Peyer's patch (tissue), 4 donors: ENCODE measurements around the gene LYRM1. TPM values are rescaled to one million over a fixed set of nuclear protein-coding genes. Genes with fewer than 3 reads are reported as not detected.

ENCODE experiments used
- DNase-seq, 3 donors: peaks; one replicate each; pipeline ENCODE4 v3.0.0-alpha.2; 2017 to 2019
- H3K27ac ChIP-seq, 4 donors: fragments of 200-600 bp; sonication (generic); one replicate each; pipeline ENCODE4 v1.5.1; 2016 to 2019
- H3K27me3 ChIP-seq, 2 donors: fragments of 200-600 bp; sonication (generic); one replicate each; pipeline ENCODE4 v1.5.1; 2019
- H3K36me3 ChIP-seq, 3 donors: fragments of 200-600 bp; sonication (generic); one replicate each; pipeline ENCODE4 v1.5.1; 2016 to 2019
- H3K4me1 ChIP-seq, 4 donors: fragments of 200-600 bp; sonication (generic); one replicate each; pipeline ENCODE4 v1.5.1; 2016 to 2019
- H3K4me3 ChIP-seq, 4 donors: fragments of 200-600 bp; sonication (generic); 1 replicate in 3 of 4; 2 replicates in 1 of 4; pipeline ENCODE4 v1.5.1; 2016 to 2019; ENCODE audit warnings: mild to moderate bottlenecking in 1 of 4
- H3K9me3 ChIP-seq, 4 donors: fragments of 200-600 bp; sonication (generic); one replicate each; pipeline ENCODE4 v1.5.1; 2016 to 2019; ENCODE audit warnings: mild to moderate bottlenecking in 1 of 4
- POLR2A ChIP-seq, 2 donors: fragments of 450-650 bp; IDR thresholded peaks; one replicate each; pipeline ENCODE4 v1.5.1; 2017; ENCODE audit warnings: antibody characterized with exemption in 2 of 2, mild to moderate bottlenecking in 2 of 2, moderate library complexity in 2 of 2
- total RNA-seq, 4 donors: library from RNA; depleted of rRNA; stranded (reverse); fragments of >200 nt; gene quantifications; one replicate each; pipeline ENCODE4 v1.1.0, GENCODE V29; 2016
- TF ChIP-seq, protein P1 (sequence below), 6 experiments: fragments of 450-650 bp in 4 of 6; fragments of 200-600 bp in 2 of 6; sonication (generic) in 1 of 6; IDR thresholded peaks; one replicate each; pipeline ENCODE4 v1.5.1; 2017 to 2019; ENCODE audit warnings: antibody characterized with exemption in 6 of 6, mild to moderate bottlenecking in 3 of 6, moderate library complexity in 1 of 6

Gene LYRM1
- total RNA-seq, 4 donors from 2014 or later: 8.8 to 53.6 (median 13.2) TPM

DNA sequence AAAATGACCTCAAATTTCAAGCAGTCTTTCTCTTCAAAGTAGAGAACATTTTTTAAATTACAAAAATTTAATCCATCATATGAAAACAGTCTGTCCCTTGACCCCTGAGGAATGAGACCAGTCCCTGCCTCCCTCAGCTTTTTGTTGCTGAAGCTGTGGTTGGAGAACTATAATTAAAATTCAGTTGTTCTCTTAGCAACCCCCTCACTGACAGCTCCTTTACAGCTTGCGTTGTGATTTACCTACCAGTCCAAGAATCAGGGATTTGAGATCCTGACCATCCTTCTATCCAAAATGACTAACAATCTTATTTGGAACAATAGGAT, 29.8 kb downstream of the LYRM1 start:
- no peaks in the 10 kb centered on the region for H3K9me3 ChIP-seq
- no peaks in the 10 kb centered on the region for H3K27me3 ChIP-seq
- no peak overlapping the region for H3K27ac ChIP-seq
- no peaks in the 10 kb centered on the region for H3K36me3 ChIP-seq
- no peak overlapping the region for H3K4me3 ChIP-seq
- DNase-seq: no peak
- no peaks in the 10 kb centered on the region for H3K4me1 ChIP-seq
- TF ChIP-seq, protein P1, sequence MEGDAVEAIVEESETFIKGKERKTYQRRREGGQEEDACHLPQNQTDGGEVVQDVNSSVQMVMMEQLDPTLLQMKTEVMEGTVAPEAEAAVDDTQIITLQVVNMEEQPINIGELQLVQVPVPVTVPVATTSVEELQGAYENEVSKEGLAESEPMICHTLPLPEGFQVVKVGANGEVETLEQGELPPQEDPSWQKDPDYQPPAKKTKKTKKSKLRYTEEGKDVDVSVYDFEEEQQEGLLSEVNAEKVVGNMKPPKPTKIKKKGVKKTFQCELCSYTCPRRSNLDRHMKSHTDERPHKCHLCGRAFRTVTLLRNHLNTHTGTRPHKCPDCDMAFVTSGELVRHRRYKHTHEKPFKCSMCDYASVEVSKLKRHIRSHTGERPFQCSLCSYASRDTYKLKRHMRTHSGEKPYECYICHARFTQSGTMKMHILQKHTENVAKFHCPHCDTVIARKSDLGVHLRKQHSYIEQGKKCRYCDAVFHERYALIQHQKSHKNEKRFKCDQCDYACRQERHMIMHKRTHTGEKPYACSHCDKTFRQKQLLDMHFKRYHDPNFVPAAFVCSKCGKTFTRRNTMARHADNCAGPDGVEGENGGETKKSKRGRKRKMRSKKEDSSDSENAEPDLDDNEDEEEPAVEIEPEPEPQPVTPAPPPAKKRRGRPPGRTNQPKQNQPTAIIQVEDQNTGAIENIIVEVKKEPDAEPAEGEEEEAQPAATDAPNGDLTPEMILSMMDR (IDR thresholded peaks at IDR 0.05): no peak
- TF ChIP-seq POLR2A (IDR thresholded peaks at IDR 0.05): no peak

DNA sequence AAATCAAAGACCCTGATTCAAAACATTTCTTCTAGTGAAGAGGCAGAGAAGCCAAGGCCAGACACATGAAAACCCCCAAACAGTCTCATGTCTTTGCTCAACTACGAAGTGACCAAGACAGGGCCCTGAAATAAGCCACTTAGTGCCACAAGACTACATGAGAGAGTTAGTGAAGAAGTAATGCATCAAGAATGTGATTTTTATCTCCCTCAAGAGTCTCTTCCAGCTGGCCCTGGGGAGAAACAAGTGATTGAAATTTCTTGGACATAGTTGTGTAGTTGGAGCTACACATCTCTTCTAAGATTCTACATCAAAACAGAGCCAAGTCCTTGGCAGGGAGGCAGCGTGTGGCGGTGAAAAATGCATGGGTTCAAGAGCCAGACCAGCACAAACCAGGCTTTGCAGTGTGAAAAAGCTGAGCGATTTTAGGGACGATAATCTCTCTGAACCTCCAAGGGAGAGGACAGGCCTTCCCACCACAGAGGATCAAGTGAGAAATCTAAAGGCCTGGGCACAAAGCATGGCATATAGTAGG, 30.6 kb downstream of the LYRM1 start:
- H3K27me3 ChIP-seq: no peaks in the 10 kb centered on the region
- H3K4me1 ChIP-seq: no peaks in the 10 kb centered on the region
- no peaks in the 10 kb centered on the region for H3K9me3 ChIP-seq
- TF ChIP-seq, protein P1 (IDR thresholded peaks at IDR 0.05): no peak
- no peak for TF ChIP-seq POLR2A (IDR thresholded peaks at IDR 0.05)
- DNase-seq: no peak
- no peak overlapping the region for H3K4me3 ChIP-seq
- no peaks in the 10 kb centered on the region for H3K36me3 ChIP-seq
- no peak overlapping the region for H3K27ac ChIP-seq

DNA sequence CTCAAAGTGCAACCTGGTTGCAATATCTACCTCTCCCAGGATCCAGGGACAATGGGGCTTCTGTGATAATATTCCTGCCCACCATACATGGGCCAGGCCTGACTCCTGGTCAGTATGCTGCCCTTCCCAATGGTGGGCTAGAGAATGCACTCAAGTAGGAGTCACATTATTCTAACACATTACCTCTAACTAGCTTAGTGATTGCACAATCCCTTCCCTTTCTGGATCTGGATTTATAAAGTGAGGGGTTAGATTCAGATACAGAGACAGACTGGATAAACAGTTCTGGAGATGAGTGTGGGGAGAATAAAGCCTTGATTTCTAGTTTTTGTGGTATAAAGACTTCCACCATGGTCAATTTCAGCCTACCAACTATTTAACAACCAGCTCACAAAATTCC, 33.0 kb downstream of the LYRM1 start:
- no peaks in the 10 kb centered on the region for H3K4me1 ChIP-seq
- H3K27me3 ChIP-seq: no peaks in the 10 kb centered on the region
- no peaks in the 10 kb centered on the region for H3K9me3 ChIP-seq

DNA sequence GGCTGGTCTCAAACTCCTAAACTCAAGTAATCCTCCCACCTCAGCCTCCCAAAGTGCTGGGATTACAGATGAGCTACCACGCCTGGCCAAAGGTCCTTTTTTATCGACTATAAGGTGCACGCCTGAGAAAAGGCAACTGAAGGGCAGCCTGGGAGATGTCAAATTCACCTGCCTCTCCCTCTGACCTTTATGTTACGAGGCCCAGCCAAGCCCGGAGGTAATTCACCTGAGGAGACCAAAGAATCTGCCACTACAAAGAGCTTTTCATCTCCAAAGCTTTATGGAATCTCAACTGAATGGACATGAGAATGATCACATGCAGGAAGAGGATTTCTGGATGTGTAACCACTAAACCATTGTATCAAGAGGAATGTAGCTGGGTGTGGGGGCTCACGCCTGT, 37.2 kb downstream of the LYRM1 start:
- Histone ChIP-seq H3K27ac (no peak overlapping the region), H3K27me3 (no peaks in the 10 kb centered on the region), H3K9me3 (no peaks in the 10 kb centered on the region), H3K4me1 (no peaks in the 10 kb centered on the region), H3K36me3 (no peaks in the 10 kb centered on the region), H3K4me3 (no peak overlapping the region)
- peak in 1 of 3 donors; percentile 50 for DNase-seq
- no peak for TF ChIP-seq POLR2A (IDR thresholded peaks at IDR 0.05)
- TF ChIP-seq, protein P1 (IDR thresholded peaks at IDR 0.05): no peak

More for the DNA sequence above, 33.0 kb downstream of the LYRM1 start:
- Histone ChIP-seq H3K27ac (no peak overlapping the region), H3K4me3 (no peak overlapping the region), H3K36me3 (no peaks in the 10 kb centered on the region)
- no peak for DNase-seq
- TF ChIP-seq, protein P1 (IDR thresholded peaks at IDR 0.05): no peak
- TF ChIP-seq POLR2A (IDR thresholded peaks at IDR 0.05): no peak

DNA sequence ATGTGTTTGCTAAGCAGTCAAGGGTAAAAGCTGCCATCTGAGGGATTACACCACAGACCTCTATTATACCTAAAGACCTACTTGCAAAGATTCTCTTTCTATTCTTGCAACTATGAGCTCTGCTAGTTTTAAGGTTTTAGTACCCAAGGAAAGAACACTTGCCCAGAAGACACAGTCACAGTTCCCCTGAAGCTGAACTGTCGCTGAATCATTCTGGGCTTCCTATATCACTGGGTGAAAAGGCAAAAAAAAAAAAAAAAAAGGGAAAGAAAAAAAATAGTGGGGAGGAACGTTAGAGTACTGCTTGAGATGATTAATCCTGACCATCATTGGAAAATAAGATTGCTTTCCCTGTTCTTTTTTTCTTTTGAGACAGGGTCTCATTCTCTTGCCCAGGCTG, 37.9 kb downstream of the LYRM1 start:
- H3K4me1 ChIP-seq: no peaks in the 10 kb centered on the region
- no peaks in the 10 kb centered on the region for H3K27me3 ChIP-seq
- H3K4me3 ChIP-seq: no peak overlapping the region
- no peaks in the 10 kb centered on the region for H3K36me3 ChIP-seq
- DNase-seq: no peak
- TF ChIP-seq, protein P1 (IDR thresholded peaks at IDR 0.05): no peak
- no peak for TF ChIP-seq POLR2A (IDR thresholded peaks at IDR 0.05)
- H3K9me3 ChIP-seq: no peaks in the 10 kb centered on the region
- H3K27ac ChIP-seq: no peak overlapping the region

DNA sequence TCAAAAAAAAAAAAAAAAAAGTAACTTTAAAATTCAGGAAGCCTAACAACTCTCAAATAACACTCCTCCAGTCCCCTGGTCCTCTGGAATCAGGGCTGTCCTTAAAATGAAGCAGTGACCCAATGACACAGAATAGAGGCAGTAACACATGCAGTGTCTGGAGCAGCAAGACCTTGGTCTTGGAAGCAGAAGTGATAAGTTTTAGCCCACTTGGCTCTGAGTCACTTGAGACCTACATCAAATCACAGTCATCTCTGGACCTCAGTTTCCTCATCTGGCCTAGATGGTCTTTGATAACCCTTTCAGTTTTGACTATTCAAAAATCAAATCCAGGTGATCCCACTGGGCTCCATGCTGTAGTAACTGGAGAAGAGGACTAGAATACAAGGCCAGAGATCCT, 39.0 kb downstream of the LYRM1 start:
- Histone ChIP-seq H3K27ac (no peak overlapping the region), H3K27me3 (no peaks in the 10 kb centered on the region), H3K4me3 (no peak overlapping the region), H3K36me3 (no peaks in the 10 kb centered on the region), H3K4me1 (no peaks in the 10 kb centered on the region), H3K9me3 (no peaks in the 10 kb centered on the region)
- TF ChIP-seq POLR2A (IDR thresholded peaks at IDR 0.05): no peak
- TF ChIP-seq, protein P1 (IDR thresholded peaks at IDR 0.05): no peak
- DNase-seq: no peak
